HFF-Myc (cell line): ENCODE results near the gene UTS2R.
A peak's percentile ranks its signal among the peaks of the same experiment; 100 is the strongest.
"Not testable (repeated sequence)": the region's sequence is repeated elsewhere in the genome, so short reads cannot be mapped to it uniquely, and the experiment has no call there.

Experiments
- DNase-seq: peaks from one replicate; pipeline ENCODE4 v3.0.0-alpha.2; 2011; ENCODE audit warnings: low read depth; ENCODE audit errors: extremely low read depth
- H3K4me3 ChIP-seq: replicated peaks from 2 replicates; pipeline ENCODE4 v1.5.1; 2011; ENCODE audit warnings: low read depth, mild to moderate bottlenecking, control low read depth, low read length
- TF ChIP-seq, protein P1 (sequence below): IDR thresholded peaks from 2 replicates; pipeline ENCODE4 v1.5.1; 2012; ENCODE audit warnings: mild to moderate bottlenecking, low read depth, low read length, control low read depth; ENCODE audit errors: missing control alignments

Gene UTS2R

GRCh38 chr17:82344175-82344907, 27.2 kb upstream of the UTS2R start:
- TF ChIP-seq, protein P1, sequence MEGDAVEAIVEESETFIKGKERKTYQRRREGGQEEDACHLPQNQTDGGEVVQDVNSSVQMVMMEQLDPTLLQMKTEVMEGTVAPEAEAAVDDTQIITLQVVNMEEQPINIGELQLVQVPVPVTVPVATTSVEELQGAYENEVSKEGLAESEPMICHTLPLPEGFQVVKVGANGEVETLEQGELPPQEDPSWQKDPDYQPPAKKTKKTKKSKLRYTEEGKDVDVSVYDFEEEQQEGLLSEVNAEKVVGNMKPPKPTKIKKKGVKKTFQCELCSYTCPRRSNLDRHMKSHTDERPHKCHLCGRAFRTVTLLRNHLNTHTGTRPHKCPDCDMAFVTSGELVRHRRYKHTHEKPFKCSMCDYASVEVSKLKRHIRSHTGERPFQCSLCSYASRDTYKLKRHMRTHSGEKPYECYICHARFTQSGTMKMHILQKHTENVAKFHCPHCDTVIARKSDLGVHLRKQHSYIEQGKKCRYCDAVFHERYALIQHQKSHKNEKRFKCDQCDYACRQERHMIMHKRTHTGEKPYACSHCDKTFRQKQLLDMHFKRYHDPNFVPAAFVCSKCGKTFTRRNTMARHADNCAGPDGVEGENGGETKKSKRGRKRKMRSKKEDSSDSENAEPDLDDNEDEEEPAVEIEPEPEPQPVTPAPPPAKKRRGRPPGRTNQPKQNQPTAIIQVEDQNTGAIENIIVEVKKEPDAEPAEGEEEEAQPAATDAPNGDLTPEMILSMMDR, result no peak
- DNase-seq, result no peak
- H3K4me3 ChIP-seq, result no peak overlapping the region

DNA sequence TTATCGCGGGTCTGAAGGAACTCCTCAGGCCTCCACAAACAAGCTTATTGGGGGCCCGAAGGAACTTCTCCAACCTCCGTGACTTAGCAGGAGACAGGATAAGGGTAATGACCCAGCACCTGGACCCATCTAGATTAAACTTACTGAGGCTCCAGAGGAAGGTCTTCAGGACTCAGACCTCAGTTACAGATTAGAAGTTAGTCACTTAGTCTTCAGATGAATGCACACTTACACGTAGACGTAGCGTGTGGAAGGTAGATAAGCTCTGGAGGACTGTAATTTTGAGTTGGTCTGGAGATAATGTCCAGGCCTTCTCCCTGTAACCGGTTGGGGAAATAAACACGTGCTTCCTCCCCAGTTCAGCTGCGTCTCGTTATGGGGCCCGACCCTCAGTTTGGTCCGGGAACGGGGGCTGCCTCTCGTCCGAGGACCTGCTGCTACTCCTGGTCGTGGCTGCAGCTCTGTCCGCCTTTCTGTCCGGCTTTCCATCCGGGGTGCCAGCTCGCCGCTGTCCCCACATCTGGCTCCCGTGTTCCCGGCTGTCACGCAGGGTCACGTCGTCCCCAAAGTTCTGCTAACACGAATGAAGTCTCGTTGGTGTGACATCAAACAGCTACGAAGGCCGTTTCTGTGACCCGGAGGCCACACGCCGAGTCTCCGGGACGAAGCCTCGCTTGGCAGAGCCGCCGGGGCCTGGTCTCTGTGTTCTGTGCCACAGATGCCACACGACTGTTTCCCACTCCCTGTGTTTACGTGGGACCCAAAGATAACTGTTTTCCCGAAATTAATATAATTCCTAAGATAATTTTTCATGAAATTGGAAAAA, 26.2 kb upstream of the UTS2R start:
- H3K4me3 ChIP-seq, result no peak overlapping the region
- no peak for DNase-seq
- TF ChIP-seq, protein P1, result no peak

GRCh38 chr17:82346342-82347300, 24.9 kb upstream of the UTS2R start:
- no peak for DNase-seq
- H3K4me3 ChIP-seq, result no peak overlapping the region
- TF ChIP-seq, protein P1, result no peak

DNA sequence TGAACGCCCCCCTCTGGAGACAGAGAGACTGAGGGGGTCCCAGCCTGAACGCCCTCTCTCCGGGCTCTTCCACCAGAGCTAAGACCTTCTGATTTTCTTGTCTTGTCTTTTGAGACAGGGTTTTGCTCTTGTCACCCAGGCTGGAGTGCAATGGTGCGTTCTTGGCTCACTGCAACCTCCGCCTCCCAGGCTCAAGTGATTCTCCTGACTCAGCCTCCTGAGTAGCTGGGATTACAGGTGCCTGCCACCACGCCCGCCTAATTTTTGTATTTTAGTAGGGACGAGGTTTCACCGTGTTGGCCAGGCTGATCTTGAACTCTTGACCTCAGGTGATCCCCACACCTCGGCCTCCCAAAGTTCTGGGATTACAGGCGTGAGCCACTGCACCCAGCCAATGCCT, 23.6 kb upstream of the UTS2R start:
- not testable (repeated sequence) for H3K4me3 ChIP-seq

GRCh38 chr17:82348434-82348833, 23.1 kb upstream of the UTS2R start:
- TF ChIP-seq, protein P1, result no peak
- DNase-seq, result no peak
- no peak overlapping the region for H3K4me3 ChIP-seq

More for the DNA sequence above, 23.6 kb upstream of the UTS2R start:
- not testable (repeated sequence) for DNase-seq

DNA sequence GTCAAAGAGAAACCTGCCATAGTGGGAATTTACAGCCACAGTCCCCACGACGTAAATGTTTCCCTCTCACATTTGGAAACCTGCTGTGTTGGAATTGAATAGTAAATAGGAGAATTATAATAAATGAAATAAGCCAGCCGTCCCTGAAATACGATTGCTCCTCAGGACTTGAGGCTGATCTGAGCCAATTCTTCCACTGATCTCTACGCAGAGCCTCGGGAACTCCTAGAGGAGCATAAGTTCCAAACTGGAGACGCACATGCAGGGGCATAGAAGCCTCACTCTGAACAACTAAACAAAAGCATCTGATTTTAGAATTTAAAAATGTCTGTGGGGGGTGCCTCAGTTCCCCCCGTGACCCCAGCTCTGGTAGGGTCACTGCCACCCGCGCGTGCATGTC, 22.7 kb upstream of the UTS2R start:
- peak overlapping the region; percentile 30; the same call in 1 of the 2 replicates for H3K4me3 ChIP-seq

More for the DNA sequence above, 22.7 kb upstream of the UTS2R start:
- TF ChIP-seq, protein P1, result no peak
- DNase-seq, result no peak
